Progenitor cell of endocrine pancreas (in vitro differentiated cells): ENCODE measurements around the gene FBXL5. TPM values are rescaled to one million over a fixed set of nuclear protein-coding genes. Genes with fewer than 3 reads are reported as not detected.

Source experiments
- DNase-seq: peaks from one replicate; pipeline ENCODE4 v3.0.0; 2021; ENCODE audit warnings: low spot score; ENCODE audit not compliant: unreplicated experiment
- H3K27ac Mint-ChIP-seq: 2 replicates; pipeline ENCODE4 v1.8.0; 2021; ENCODE audit warnings: mild to moderate bottlenecking, moderate library complexity, mixed read lengths
- H3K27me3 Mint-ChIP-seq: 2 replicates; pipeline ENCODE4 v1.8.0; 2021; ENCODE audit warnings: mixed read lengths
- H3K36me3 Mint-ChIP-seq: 2 replicates; pipeline ENCODE4 v1.8.0; 2022; ENCODE audit warnings: mixed read lengths; ENCODE audit not compliant: insufficient read depth
- H3K4me1 Mint-ChIP-seq: 2 replicates; pipeline ENCODE4 v1.8.0; 2021; ENCODE audit warnings: low read depth, mixed read lengths
- H3K4me3 Mint-ChIP-seq: 2 replicates; pipeline ENCODE4 v1.8.0; 2021; ENCODE audit warnings: low read depth, mild to moderate bottlenecking, moderate library complexity, mixed read lengths
- H3K9me3 Mint-ChIP-seq: 2 replicates; pipeline ENCODE4 v1.8.0; 2021; ENCODE audit warnings: low read depth, mixed read lengths
- total RNA-seq: library from RNA; stranded (reverse); gene quantifications from 2 replicates; pipeline ENCODE4 v1.2.1, GENCODE V29; 2021
- TF ChIP-seq, protein P1 (sequence below): fragments of 200-600 bp; sonication (generic); IDR thresholded peaks from one replicate; pipeline ENCODE4 v1.5.0; 2021; ENCODE audit warnings: antibody characterized with exemption, mild to moderate bottlenecking; ENCODE audit not compliant: unreplicated experiment

Gene FBXL5
- total RNA-seq, 1 donor from 2014 or later = 66.9 TPM

- Mint-ChIP-seq H3K4me3 (no peak overlapping the region), H3K27ac (no peak overlapping the region), H3K9me3 (no peaks in the 10 kb centered on the region), H3K27me3 (no peaks in the 10 kb centered on the region), H3K4me1 (no peaks in the 10 kb centered on the region), H3K36me3 (peaks cover 2% of the 10 kb centered on the region)
- DNase-seq = no peak
- TF ChIP-seq, protein P1, sequence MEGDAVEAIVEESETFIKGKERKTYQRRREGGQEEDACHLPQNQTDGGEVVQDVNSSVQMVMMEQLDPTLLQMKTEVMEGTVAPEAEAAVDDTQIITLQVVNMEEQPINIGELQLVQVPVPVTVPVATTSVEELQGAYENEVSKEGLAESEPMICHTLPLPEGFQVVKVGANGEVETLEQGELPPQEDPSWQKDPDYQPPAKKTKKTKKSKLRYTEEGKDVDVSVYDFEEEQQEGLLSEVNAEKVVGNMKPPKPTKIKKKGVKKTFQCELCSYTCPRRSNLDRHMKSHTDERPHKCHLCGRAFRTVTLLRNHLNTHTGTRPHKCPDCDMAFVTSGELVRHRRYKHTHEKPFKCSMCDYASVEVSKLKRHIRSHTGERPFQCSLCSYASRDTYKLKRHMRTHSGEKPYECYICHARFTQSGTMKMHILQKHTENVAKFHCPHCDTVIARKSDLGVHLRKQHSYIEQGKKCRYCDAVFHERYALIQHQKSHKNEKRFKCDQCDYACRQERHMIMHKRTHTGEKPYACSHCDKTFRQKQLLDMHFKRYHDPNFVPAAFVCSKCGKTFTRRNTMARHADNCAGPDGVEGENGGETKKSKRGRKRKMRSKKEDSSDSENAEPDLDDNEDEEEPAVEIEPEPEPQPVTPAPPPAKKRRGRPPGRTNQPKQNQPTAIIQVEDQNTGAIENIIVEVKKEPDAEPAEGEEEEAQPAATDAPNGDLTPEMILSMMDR = no peak
These were observed 16.9 kb upstream of the FBXL5 start for GRCh38 chr4:15672101-15672500.

GRCh38 chr4:15670576-15670975 lies 15.4 kb upstream of the FBXL5 start:
- Mint-ChIP-seq H3K4me3 (no peak overlapping the region), H3K27ac (no peak overlapping the region), H3K9me3 (no peaks in the 10 kb centered on the region), H3K4me1 (no peaks in the 10 kb centered on the region), H3K27me3 (no peaks in the 10 kb centered on the region), H3K36me3 (peaks cover 6% of the 10 kb centered on the region)
- TF ChIP-seq, protein P1 = no peak
- no peak for DNase-seq

- Mint-ChIP-seq H3K27me3 (no peaks in the 10 kb centered on the region), H3K4me1 (peaks cover 1% of the 10 kb centered on the region), H3K27ac (no peak overlapping the region), H3K4me3 (no peak overlapping the region), H3K36me3 (peaks cover 6% of the 10 kb centered on the region), H3K9me3 (no peaks in the 10 kb centered on the region)
- no peak for DNase-seq
- TF ChIP-seq, protein P1 = no peak
These were observed 13.6 kb upstream of the FBXL5 start for GRCh38 chr4:15668566-15669435.

GRCh38 chr4:15667006-15667405 lies 11.8 kb upstream of the FBXL5 start:
- H3K27me3 Mint-ChIP-seq = no peaks in the 10 kb centered on the region
- no peak overlapping the region for H3K4me3 Mint-ChIP-seq
- no peak for DNase-seq
- H3K9me3 Mint-ChIP-seq = no peaks in the 10 kb centered on the region
- no peak overlapping the region for H3K27ac Mint-ChIP-seq
- TF ChIP-seq, protein P1 = no peak
- H3K36me3 Mint-ChIP-seq = peaks cover 6% of the 10 kb centered on the region
- peaks cover 4% of the 10 kb centered on the region for H3K4me1 Mint-ChIP-seq

DNA sequence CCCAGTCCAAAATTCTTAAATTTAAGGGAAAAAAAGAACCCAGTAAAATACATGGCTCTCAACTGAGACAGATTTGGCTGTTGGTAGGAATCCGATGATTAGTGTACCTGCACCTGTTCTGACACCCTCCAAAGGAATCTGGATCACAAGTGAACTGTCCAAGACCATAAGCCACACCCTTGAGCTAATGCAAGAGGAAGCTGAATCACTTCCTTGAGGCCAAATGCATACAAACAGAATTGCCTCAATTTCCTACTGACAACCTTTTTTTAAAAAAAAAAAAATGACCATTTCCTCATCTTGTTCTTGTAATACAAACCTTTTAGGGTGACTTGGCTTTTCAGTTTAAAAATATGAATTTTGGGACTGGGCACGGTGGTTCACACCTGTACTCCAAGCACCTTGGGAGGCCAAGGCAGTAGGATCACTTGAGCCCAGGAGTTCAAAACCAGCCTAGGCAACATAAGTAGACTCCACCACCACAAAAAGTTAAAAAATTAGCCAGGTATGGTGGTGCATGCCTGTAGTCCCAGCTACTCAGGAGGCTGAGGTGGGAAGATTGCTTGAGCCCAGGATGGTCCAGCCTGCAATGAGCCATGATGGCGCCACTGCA lies 10.7 kb upstream of the FBXL5 start:
- no peak overlapping the region for H3K27ac Mint-ChIP-seq
- no peaks in the 10 kb centered on the region for H3K9me3 Mint-ChIP-seq
- TF ChIP-seq, protein P1 = no peak
- no peak for DNase-seq
- H3K27me3 Mint-ChIP-seq = no peaks in the 10 kb centered on the region
- peaks cover 4% of the 10 kb centered on the region for H3K4me1 Mint-ChIP-seq
- peaks cover 4% of the 10 kb centered on the region for H3K36me3 Mint-ChIP-seq
- no peak overlapping the region for H3K4me3 Mint-ChIP-seq
